SK-N-SH (cell line): ENCODE measurements around the gene EFNB2. TPM values are rescaled to one million over a fixed set of nuclear protein-coding genes. Genes with fewer than 3 reads are reported as not detected.
A peak's percentile ranks its signal among the peaks of the same experiment; 100 is the strongest.

Source experiments
- CTCF ChIA-PET: fragments of 300-600, 350-600 bp; formaldehyde crosslinking; extraction: SDS; loops from one replicate; lab custom pipeline; 2021; lab: Yijun Ruan, JAX
- POLR2A ChIA-PET: fragments of 350-600 bp; sonication (Branson Sonifier 250); formaldehyde crosslinking; extraction: SDS; loops from one replicate; lab custom pipeline; 2020; ENCODE audit warnings: antibody characterized with exemption, inconsistent platforms; lab: Yijun Ruan, JAX
- DNase-seq: peaks from one replicate; pipeline ENCODE4 v3.0.0; 2012
- H2AFZ ChIP-seq: fragments of 200-600 bp; sonication (generic); 2 replicates; pipeline ENCODE4 v1.8.1; 2016; ENCODE audit warnings: antibody characterized with exemption, mild to moderate bottlenecking, low read depth
- H3F3A ChIP-seq: fragments of 200-600 bp; sonication (generic); replicated peaks from 2 replicates; pipeline ENCODE3; 2016; ENCODE audit warnings: antibody characterized with exemption, mild to moderate bottlenecking; ENCODE audit not compliant: insufficient read depth
- H3K27ac ChIP-seq, 2 experiments: fragments of 200-500 bp in 1 of 2; fragments of 200-600 bp in 1 of 2; sonication (Bioruptor generic) in 1 of 2; sonication (generic), shearing (Covaris generic) in 1 of 2; 2 replicates each; pipeline versions ENCODE4 v1.5.1 to v1.6.1; 2014 to 2016; ENCODE audit warnings: low read depth in 2 of 2, inconsistent platforms in 1 of 2, low read length in 1 of 2, mild to moderate bottlenecking in 1 of 2, mixed read lengths in 1 of 2
- H3K27me3 ChIP-seq: fragments of 200-600 bp; sonication (generic), shearing (Covaris generic); 2 replicates; pipeline ENCODE4 v1.6.1; 2016; ENCODE audit warnings: mixed run types; ENCODE audit not compliant: insufficient read depth
- H3K36me3 ChIP-seq, 2 experiments: fragments of 200-500 bp in 1 of 2; fragments of 200-600 bp in 1 of 2; sonication (Bioruptor generic) in 1 of 2; sonication (generic) in 1 of 2; replicated peaks in 1 of 2; 2 replicates each; pipeline versions ENCODE3 to v1.5.1; 2014 to 2016; ENCODE audit warnings: low read length in 1 of 2, mild to moderate bottlenecking in 1 of 2; ENCODE audit not compliant: insufficient read depth in 2 of 2, control insufficient read depth in 1 of 2
- H3K4me1 ChIP-seq, 2 experiments: fragments of 200-500 bp in 1 of 2; fragments of 200-600 bp in 1 of 2; sonication (Bioruptor generic) in 1 of 2; sonication (generic), shearing (Covaris generic) in 1 of 2; 2 replicates each; pipeline versions ENCODE4 v1.5.1 to v1.6.1; 2014 to 2016; ENCODE audit warnings: low read depth in 1 of 2, low read length in 1 of 2, mixed run types in 1 of 2; ENCODE audit not compliant: insufficient read depth in 2 of 2, control insufficient read depth in 1 of 2
- H3K4me2 ChIP-seq: fragments of 200-600 bp; sonication (generic), shearing (Covaris generic); 2 replicates; pipeline ENCODE4 v1.6.1; 2017; ENCODE audit warnings: mixed run types
- H3K4me3 ChIP-seq, 2 experiments: fragments of 200-500 bp in 1 of 2; fragments of 200-600 bp in 1 of 2; sonication (Bioruptor generic) in 1 of 2; sonication (generic), shearing (Covaris generic) in 1 of 2; 2 replicates each; pipeline versions ENCODE4 v1.5.1 to v1.8.1; 2014 to 2016; ENCODE audit warnings: low read depth in 2 of 2, inconsistent platforms in 1 of 2, low read length in 1 of 2, mild to moderate bottlenecking in 1 of 2, mixed read lengths in 1 of 2, moderate library complexity in 1 of 2
- H3K79me2 ChIP-seq: fragments of 200-600 bp; sonication (generic); 2 replicates; pipeline ENCODE4 v1.8.1; 2017; ENCODE audit warnings: mild to moderate bottlenecking; ENCODE audit not compliant: insufficient read depth
- H3K9ac ChIP-seq: fragments of 200-600 bp; sonication (generic); 2 replicates; pipeline ENCODE4 v1.6.1; 2017; ENCODE audit warnings: mixed run types
- H3K9me2 ChIP-seq: fragments of 200-600 bp; sonication (generic); 2 replicates; pipeline ENCODE4 v1.6.1; 2017; ENCODE audit warnings: mixed run types
- H3K9me3 ChIP-seq: fragments of 200-600 bp; sonication (generic); 2 replicates; pipeline ENCODE4 v1.6.1; 2017; ENCODE audit warnings: mixed run types, mild to moderate bottlenecking, moderate library complexity
- H4K20me1 ChIP-seq: fragments of 200-600 bp; sonication (generic); 2 replicates; pipeline ENCODE4 v1.6.1; 2017; ENCODE audit warnings: mild to moderate bottlenecking, mixed run types; ENCODE audit not compliant: insufficient read depth
- ELF1 ChIP-seq: IDR thresholded peaks from 2 replicates; pipeline ENCODE4 v1.4.0; 2012
- EP300 ChIP-seq, 2 experiments: IDR thresholded peaks; 2 replicates each; pipeline versions ENCODE4 v1.4.0 to v1.6.1; 2012; ENCODE audit warnings: borderline replicate concordance in 1 of 2, low read depth in 1 of 2, low read length in 1 of 2
- FOXM1 ChIP-seq: IDR thresholded peaks from 2 replicates; pipeline ENCODE4 v1.4.0; 2012; ENCODE audit warnings: low read depth, mild to moderate bottlenecking
- GABPA ChIP-seq: IDR thresholded peaks from 2 replicates; pipeline ENCODE4 v1.4.0; 2012; ENCODE audit warnings: low read depth, mild to moderate bottlenecking
- NFIC ChIP-seq: IDR thresholded peaks from 2 replicates; pipeline ENCODE4 v1.4.0; 2012; ENCODE audit warnings: borderline replicate concordance
- RCOR1 ChIP-seq: fragments of 150-350 bp; IDR thresholded peaks from 2 replicates; pipeline ENCODE4 v1.6.1; 2017; ENCODE audit warnings: antibody characterized with exemption, low read length
- SIN3A ChIP-seq: IDR thresholded peaks from 2 replicates; pipeline ENCODE4 v1.6.1; 2012; ENCODE audit warnings: low read depth, mild to moderate bottlenecking, low read length, moderate library complexity, borderline replicate concordance
- TAF1 ChIP-seq: IDR thresholded peaks from 2 replicates; pipeline ENCODE4 v1.6.1; 2012; ENCODE audit warnings: low read depth, mild to moderate bottlenecking, low read length, moderate library complexity, borderline replicate concordance
- TCF12 ChIP-seq: IDR thresholded peaks from 2 replicates; pipeline ENCODE4 v1.4.0; 2012
- TEAD4 ChIP-seq: IDR thresholded peaks from 2 replicates; pipeline ENCODE4 v1.4.0; 2012; ENCODE audit warnings: mild to moderate bottlenecking, borderline replicate concordance; ENCODE audit not compliant: insufficient read depth
- WGBS: methylation state at CpG from one replicate; pipeline ENCODE4 v1.1.6; 2017; ENCODE audit warnings: low lambda C conversion rate; 5-methylcytosine and 5-hydroxymethylcytosine counted together
- polyA plus RNA-seq, 3 experiments: library from polyadenylated mRNA; depleted of rRNA; stranded (reverse); fragments of >200 nt; gene quantifications; 2 replicates each; pipeline ENCODE4 v1.2.3, GENCODE V29; 2012
- TF ChIP-seq, protein P1 (sequence below): IDR thresholded peaks from 2 replicates; pipeline ENCODE4 v1.6.1; 2012; ENCODE audit warnings: mild to moderate bottlenecking, low read depth, low read length, moderate library complexity
- TF ChIP-seq, protein P2 (sequence below): IDR thresholded peaks from 2 replicates; pipeline ENCODE4 v1.4.0; 2012; ENCODE audit warnings: low read depth, borderline replicate concordance

The EFNB2 gene
- polyA plus RNA-seq, 1 of the 3 experiments (the other 2 are of a cell fraction), result 3.0 TPM

DNA sequence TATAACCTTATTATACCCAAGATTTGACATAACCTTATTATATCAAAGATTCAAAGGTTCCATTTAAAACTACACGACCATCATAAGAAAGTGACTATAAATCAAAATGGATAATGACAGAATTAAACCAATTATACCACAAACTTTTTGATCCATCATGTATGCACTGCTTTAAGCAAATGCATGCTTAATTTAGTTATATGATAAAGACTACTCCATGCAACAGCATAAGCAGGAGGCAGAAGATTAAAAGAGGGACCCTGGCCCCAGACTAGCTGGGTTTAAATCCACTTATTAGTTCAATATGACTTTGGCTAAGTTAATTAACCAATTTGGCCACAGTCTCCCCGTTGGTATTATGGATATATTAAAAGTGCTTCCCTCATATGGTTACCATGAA, 11.4 kb downstream of the EFNB2 start (continued):
- TF ChIP-seq SIN3A (no peak), TAF1 (no peak), FOXM1 (no peak), TCF12 (no peak), RCOR1 (peak; percentile 41; the same call in 1 of the 2 replicates), TEAD4 (no peak)
- TF ChIP-seq, protein P1, sequence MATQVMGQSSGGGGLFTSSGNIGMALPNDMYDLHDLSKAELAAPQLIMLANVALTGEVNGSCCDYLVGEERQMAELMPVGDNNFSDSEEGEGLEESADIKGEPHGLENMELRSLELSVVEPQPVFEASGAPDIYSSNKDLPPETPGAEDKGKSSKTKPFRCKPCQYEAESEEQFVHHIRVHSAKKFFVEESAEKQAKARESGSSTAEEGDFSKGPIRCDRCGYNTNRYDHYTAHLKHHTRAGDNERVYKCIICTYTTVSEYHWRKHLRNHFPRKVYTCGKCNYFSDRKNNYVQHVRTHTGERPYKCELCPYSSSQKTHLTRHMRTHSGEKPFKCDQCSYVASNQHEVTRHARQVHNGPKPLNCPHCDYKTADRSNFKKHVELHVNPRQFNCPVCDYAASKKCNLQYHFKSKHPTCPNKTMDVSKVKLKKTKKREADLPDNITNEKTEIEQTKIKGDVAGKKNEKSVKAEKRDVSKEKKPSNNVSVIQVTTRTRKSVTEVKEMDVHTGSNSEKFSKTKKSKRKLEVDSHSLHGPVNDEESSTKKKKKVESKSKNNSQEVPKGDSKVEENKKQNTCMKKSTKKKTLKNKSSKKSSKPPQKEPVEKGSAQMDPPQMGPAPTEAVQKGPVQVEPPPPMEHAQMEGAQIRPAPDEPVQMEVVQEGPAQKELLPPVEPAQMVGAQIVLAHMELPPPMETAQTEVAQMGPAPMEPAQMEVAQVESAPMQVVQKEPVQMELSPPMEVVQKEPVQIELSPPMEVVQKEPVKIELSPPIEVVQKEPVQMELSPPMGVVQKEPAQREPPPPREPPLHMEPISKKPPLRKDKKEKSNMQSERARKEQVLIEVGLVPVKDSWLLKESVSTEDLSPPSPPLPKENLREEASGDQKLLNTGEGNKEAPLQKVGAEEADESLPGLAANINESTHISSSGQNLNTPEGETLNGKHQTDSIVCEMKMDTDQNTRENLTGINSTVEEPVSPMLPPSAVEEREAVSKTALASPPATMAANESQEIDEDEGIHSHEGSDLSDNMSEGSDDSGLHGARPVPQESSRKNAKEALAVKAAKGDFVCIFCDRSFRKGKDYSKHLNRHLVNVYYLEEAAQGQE, result no peak
- TF ChIP-seq, protein P2, sequence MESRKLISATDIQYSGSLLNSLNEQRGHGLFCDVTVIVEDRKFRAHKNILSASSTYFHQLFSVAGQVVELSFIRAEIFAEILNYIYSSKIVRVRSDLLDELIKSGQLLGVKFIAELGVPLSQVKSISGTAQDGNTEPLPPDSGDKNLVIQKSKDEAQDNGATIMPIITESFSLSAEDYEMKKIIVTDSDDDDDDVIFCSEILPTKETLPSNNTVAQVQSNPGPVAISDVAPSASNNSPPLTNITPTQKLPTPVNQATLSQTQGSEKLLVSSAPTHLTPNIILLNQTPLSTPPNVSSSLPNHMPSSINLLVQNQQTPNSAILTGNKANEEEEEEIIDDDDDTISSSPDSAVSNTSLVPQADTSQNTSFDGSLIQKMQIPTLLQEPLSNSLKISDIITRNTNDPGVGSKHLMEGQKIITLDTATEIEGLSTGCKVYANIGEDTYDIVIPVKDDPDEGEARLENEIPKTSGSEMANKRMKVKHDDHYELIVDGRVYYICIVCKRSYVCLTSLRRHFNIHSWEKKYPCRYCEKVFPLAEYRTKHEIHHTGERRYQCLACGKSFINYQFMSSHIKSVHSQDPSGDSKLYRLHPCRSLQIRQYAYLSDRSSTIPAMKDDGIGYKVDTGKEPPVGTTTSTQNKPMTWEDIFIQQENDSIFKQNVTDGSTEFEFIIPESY, result no peak

DNA sequence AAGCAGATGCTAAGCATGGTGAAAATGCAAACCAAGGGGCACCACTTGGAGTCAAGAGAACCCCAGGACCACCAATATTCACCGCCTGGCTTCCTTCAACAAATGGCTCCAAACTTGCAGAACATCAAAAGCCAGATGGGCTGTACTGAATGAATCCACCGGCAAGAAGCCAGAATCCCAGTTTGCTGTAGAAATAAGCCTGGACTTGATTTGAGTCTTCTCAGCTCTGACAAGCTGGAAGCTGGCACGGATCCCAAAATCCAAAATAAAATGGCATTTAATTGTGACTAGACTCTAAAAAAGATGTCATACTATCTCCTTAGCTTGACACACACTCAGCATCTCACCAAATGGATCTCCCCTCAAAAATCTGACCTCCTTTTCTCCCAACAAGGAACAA, 11.9 kb downstream of the EFNB2 start:
- DNase-seq, result peak; percentile 37
- H3K27ac ChIP-seq, result peak overlapping the region in 1 of 2 experiments; percentile 74; a peak in 1 of 4 replicates
- CTCF ChIA-PET, result interaction anchor here (1.4 to 2.2 kb wide), 2 partner anchors 8 to 12 kb away, joined by 3 to 8 read pairs; partner anchors contain the start of gene EFNB2
- no peaks in the 10 kb centered on the region for H3K9me3 ChIP-seq
- no peaks in the 10 kb centered on the region for H3K27me3 ChIP-seq
- TF ChIP-seq GABPA, result no peak
- TF ChIP-seq ELF1, result no peak
- no peak for TF ChIP-seq SIN3A
- TF ChIP-seq NFIC, result peak; percentile 16; the same call in 1 of the 2 replicates
- TF ChIP-seq EP300 (IDR thresholded peaks at IDR 0.05; ENCODE audit: borderline replicate concordance in 1 of 2, low read depth in 1 of 2, low read length in 1 of 2), result peak in 1 of 2 experiments; percentile 4; a peak in 1 of 4 replicates
- H3K4me1 ChIP-seq, result peaks cover 0 to 42% of the 10 kb centered on the region in 2 experiments; a peak in 2 of 4 replicates
- H3K9ac ChIP-seq, result no peak overlapping the region
- no peaks in the 10 kb centered on the region for H3F3A ChIP-seq
- H3K4me3 ChIP-seq, result no peak overlapping the region
- POLR2A ChIA-PET, result no interaction called here
- no peaks in the 10 kb centered on the region for H3K9me2 ChIP-seq
- WGBS, result 30% methylated on average over 3 of the region's 3 CpGs
- no peaks in the 10 kb centered on the region for H4K20me1 ChIP-seq
- H2AFZ ChIP-seq, result no peak overlapping the region
- H3K36me3 ChIP-seq, result no peaks in the 10 kb centered on the region
- peaks cover 5% of the 10 kb centered on the region; the same call in 1 of the 2 replicates for H3K79me2 ChIP-seq
- no peak overlapping the region for H3K4me2 ChIP-seq
